SU-DHL-6 (cell line): Measurements from ENCODE around the gene RNF144B.
"Not testable (repeated sequence)": the region's sequence is repeated elsewhere in the genome, so short reads cannot be mapped to it uniquely, and the experiment has no call there.

Experiments used
- H2AFZ ChIP-seq: fragments of 200-600 bp; sonication (generic); 2 replicates; pipeline ENCODE4 v1.6.1; 2014; ENCODE audit warnings: low read depth, mild to moderate bottlenecking, moderate library complexity, mixed read lengths, antibody characterized with exemption, low read length; ENCODE audit not compliant: severe bottlenecking
- H3F3A ChIP-seq: fragments of 200-600 bp; shearing (Covaris generic); 2 replicates; pipeline ENCODE4 v1.6.0; 2016; ENCODE audit warnings: antibody characterized with exemption, mild to moderate bottlenecking; ENCODE audit not compliant: insufficient read depth
- H3K27ac ChIP-seq: fragments of 200-600 bp; sonication (generic); 2 replicates; pipeline ENCODE4 v1.5.1; 2016; ENCODE audit warnings: low read depth, mild to moderate bottlenecking, low read length, moderate library complexity, mixed read lengths
- H3K27me3 ChIP-seq: fragments of 200-600 bp; sonication (generic), shearing (Covaris generic); 2 replicates; pipeline ENCODE4 v1.6.0; 2014; ENCODE audit warnings: mild to moderate bottlenecking, low read length
- H3K36me3 ChIP-seq: fragments of 200-600 bp; sonication (generic); 2 replicates; pipeline ENCODE4 v1.6.1; 2014; ENCODE audit warnings: mild to moderate bottlenecking, low read length, mixed read lengths
- H3K4me2 ChIP-seq: fragments of 300-600, 200-600 bp; shearing (Covaris generic), sonication (generic); 2 replicates; pipeline ENCODE4 v1.6.0; 2014; ENCODE audit warnings: low read length, low read depth, mild to moderate bottlenecking; ENCODE audit not compliant: poor library complexity, severe bottlenecking
- H3K4me3 ChIP-seq: fragments of 200-600 bp; sonication (generic); 2 replicates; pipeline ENCODE4 v1.5.1; 2014; ENCODE audit warnings: antibody characterized with exemption, low read length, mild to moderate bottlenecking, mixed read lengths; ENCODE audit not compliant: insufficient read depth, poor library complexity, severe bottlenecking
- H3K79me2 ChIP-seq: fragments of 200-600 bp; sonication (generic); 2 replicates; pipeline ENCODE4 v1.6.1; 2014; ENCODE audit warnings: mild to moderate bottlenecking, low read length, moderate library complexity; ENCODE audit not compliant: insufficient read depth
- H3K9ac ChIP-seq: fragments of 200-600 bp; sonication (generic); 2 replicates; pipeline ENCODE4 v1.7.0; 2014; ENCODE audit warnings: mild to moderate bottlenecking, low read length
- H3K9me2 ChIP-seq: fragments of 200-600 bp; sonication (generic); replicated peaks from 2 replicates; pipeline ENCODE4 v1.6.1; 2014; ENCODE audit warnings: low read length; ENCODE audit not compliant: insufficient read depth
- H3K9me3 ChIP-seq: fragments of 200-600 bp; sonication (generic); 2 replicates; pipeline ENCODE4 v1.6.1; 2014; ENCODE audit warnings: low read length, mixed read lengths; ENCODE audit not compliant: insufficient read depth
- H4K20me1 ChIP-seq: fragments of 200-600 bp; sonication (generic); 2 replicates; pipeline ENCODE4 v1.6.1; 2014; ENCODE audit warnings: low read depth, mild to moderate bottlenecking, antibody characterized with exemption, low read length, moderate library complexity, mixed read lengths
- CTCF ChIP-seq: fragments of 200-600 bp; sonication (generic); IDR thresholded peaks from one replicate; pipeline ENCODE4 v1.5.1; 2017; ENCODE audit warnings: antibody characterized with exemption, mild to moderate bottlenecking, low read length, moderate library complexity; ENCODE audit not compliant: insufficient read depth, poor library complexity, severe bottlenecking
- EZH2phosphoT487 ChIP-seq: fragments of 200-600 bp; sonication (generic), shearing (Covaris generic); conservative IDR thresholded peaks from 2 replicates; pipeline ENCODE4 v1.6.1; 2018; ENCODE audit warnings: mild to moderate bottlenecking, antibody characterized with exemption, low read length, moderate library complexity, mixed read lengths

Gene RNF144B

GRCh38 chr6:18451756-18452155 is 64.6 kb downstream of the RNF144B start:
- Histone ChIP-seq H3K79me2 (no peaks in the 10 kb centered on the region), H3K4me3 (no peak overlapping the region), H3F3A (no peaks in the 10 kb centered on the region; the same call in 1 of the 2 replicates), H2AFZ (no peak overlapping the region), H3K36me3 (0 out of 2 replicates have a peak, but pooled peaks cover 3% of the 10 kb centered on the region), H3K27me3 (no peaks in the 10 kb centered on the region), H3K9me3 (no peaks in the 10 kb centered on the region), H3K9ac (no peak overlapping the region), H3K27ac (no peak overlapping the region), H3K4me2 (no peak overlapping the region), H3K9me2 (no peaks in the 10 kb centered on the region), H4K20me1 (no peaks in the 10 kb centered on the region)
- TF ChIP-seq EZH2phosphoT487 (no peak), CTCF (no peak)

- H3K79me2 ChIP-seq: no peaks in the 10 kb centered on the region
- no peaks in the 10 kb centered on the region for H3F3A ChIP-seq
- TF ChIP-seq EZH2phosphoT487 (no peak), CTCF (no peak)
- H3K4me3 ChIP-seq: no peak overlapping the region
- no peaks in the 10 kb centered on the region for H3K9me2 ChIP-seq
- no peak overlapping the region for H2AFZ ChIP-seq
- no peak overlapping the region for H3K4me2 ChIP-seq
- H3K9ac ChIP-seq: no peak overlapping the region
- 0 out of 2 replicates have a peak, but pooled peaks cover 3% of the 10 kb centered on the region for H3K36me3 ChIP-seq
- no peaks in the 10 kb centered on the region for H4K20me1 ChIP-seq
- no peaks in the 10 kb centered on the region for H3K27me3 ChIP-seq
- H3K27ac ChIP-seq: no peak overlapping the region
- no peaks in the 10 kb centered on the region for H3K9me3 ChIP-seq
Measured at GRCh38 chr6:18454446-18454845, 67.3 kb downstream of the RNF144B start.

GRCh38 chr6:18457065-18457737 is 70.1 kb downstream of the RNF144B start:
- Histone ChIP-seq H3K27ac (no peak overlapping the region), H3K9ac (no peak overlapping the region), H3K4me3 (no peak overlapping the region), H4K20me1 (no peaks in the 10 kb centered on the region), H3K4me2 (no peak overlapping the region), H3K9me3 (no peaks in the 10 kb centered on the region), H3K36me3 (0 out of 2 replicates have a peak, but pooled peaks cover under 1% of the 10 kb centered on the region), H3F3A (no peaks in the 10 kb centered on the region), H3K27me3 (no peaks in the 10 kb centered on the region), H3K9me2 (no peaks in the 10 kb centered on the region), H2AFZ (no peak overlapping the region), H3K79me2 (no peaks in the 10 kb centered on the region)
- TF ChIP-seq EZH2phosphoT487 (no peak), CTCF (no peak)

- not testable (repeated sequence) for H3K79me2 ChIP-seq, H3K27ac ChIP-seq, H3K4me3 ChIP-seq, H3K9me2 ChIP-seq, H2AFZ ChIP-seq, H3K4me2 ChIP-seq, H3K9ac ChIP-seq, H4K20me1 ChIP-seq, H3K36me3 ChIP-seq, H3K27me3 ChIP-seq, H3K9me3 ChIP-seq, H3F3A ChIP-seq
Measured at GRCh38 chr6:18458086-18458485, 70.9 kb downstream of the RNF144B start.
